ENCODE results near the gene FANCC. TPM values are rescaled to one million over a fixed set of nuclear protein-coding genes. Genes with fewer than 3 reads are reported as not detected.

FANCC gene
- total RNA-seq, 1 donor from 2014 or later: 12.2 TPM

DNA sequence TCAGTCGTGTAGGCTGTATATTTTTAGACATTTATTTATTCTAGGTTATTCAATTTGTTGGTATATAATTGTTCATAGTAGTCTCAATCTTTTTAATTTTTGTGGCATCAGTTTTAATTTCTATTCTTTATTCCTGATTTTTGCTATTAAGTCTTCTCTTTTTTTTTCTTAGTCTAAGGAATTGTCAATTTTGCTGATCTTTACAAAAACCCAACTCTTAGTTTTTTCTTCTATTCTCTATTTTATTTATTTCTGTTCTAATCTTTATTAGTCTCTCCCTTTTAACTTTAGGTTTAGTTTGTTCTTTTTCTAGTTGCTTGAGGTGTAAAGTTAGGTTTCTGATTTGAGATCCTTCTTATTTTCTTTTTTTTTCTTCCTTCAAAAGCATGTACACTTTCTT lies 152.5 kb downstream of the FANCC start:
- FAIRE-seq (peak; percentile 40), DNase-seq (ENCODE audit: low spot score in 2 of 2) (no peak)

DNA sequence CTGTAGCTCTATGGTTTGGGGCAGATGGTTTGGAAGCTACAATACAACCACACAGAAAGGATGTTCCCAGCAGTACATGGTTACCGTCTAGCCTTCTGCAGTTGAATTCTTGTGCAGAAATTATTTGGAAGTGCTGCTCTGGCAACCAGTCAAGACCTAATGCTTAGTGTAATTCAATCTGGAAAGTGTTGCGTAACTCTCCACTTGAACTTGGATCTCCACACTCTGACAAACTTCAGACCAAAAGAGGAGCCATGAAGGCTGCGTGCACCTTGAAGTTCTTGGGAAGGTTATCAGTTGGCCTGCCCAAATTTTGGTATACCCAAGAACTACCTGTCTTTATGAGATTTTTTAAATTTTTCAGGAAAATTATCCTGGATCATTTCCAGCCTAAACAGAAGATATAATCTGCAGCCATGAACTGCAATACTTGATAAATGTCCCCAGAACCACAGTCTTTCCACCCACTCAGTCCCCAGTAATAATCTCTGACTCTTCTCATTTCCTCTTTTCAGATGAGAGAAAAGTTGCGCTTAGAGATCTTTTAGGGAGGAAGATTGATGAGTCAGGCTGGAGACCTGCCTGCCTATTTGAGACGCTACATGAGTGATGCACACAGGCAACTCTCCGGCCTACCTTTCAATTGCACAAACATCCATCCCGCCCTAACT lies 159.9 kb downstream of the FANCC start:
- DNase-seq (ENCODE audit: low spot score in 2 of 2): no peak
- no peak for FAIRE-seq

GRCh38 chr9:95156074-95156473 lies 161.4 kb downstream of the FANCC start:
- FAIRE-seq (no peak), DNase-seq (ENCODE audit: low spot score in 2 of 2) (no peak)

DNA sequence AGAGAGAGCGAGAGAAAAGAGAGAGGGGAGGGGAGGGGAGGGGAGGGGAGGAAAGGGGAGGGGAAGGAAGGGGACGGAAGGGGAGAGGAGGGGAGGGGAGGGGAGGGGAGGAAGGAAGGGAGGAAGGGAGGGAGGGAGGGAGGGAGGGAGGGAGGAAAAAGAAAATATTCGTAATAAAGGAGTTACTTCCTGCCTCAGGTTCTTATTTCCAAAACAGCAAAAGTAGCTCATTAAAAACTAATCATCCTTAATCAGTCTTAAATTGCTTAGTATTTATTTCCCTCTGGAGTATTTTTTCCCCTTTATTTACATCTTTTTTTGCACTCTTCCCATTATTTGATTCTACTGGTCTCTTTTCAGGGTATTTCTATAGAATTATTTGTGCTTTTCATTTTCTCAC lies 162.3 kb downstream of the FANCC start:
- DNase-seq (ENCODE audit: low spot score in 2 of 2) (no peak), FAIRE-seq (no peak)

GRCh38 chr9:95150903-95151302 lies 166.6 kb downstream of the FANCC start:
- DNase-seq (ENCODE audit: low spot score in 2 of 2): no peak
- FAIRE-seq: no peak

DNA sequence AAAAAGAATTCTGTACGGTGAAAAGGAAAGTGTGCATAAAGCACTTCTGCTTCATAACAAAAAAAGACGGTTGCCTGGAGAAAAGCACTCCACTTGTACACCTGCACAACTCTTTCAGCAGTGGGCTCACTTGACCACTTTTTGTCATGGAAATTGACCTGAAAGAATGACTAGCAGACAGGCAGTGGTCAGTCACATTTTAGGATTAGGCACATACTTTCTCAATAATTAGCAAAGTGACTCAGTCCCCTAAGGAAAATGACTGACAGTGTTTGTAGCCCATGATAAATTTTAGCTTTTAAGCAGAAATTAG lies 169.3 kb downstream of the FANCC start:
- FAIRE-seq (no peak), DNase-seq (ENCODE audit: low spot score in 2 of 2) (no peak)

DNA sequence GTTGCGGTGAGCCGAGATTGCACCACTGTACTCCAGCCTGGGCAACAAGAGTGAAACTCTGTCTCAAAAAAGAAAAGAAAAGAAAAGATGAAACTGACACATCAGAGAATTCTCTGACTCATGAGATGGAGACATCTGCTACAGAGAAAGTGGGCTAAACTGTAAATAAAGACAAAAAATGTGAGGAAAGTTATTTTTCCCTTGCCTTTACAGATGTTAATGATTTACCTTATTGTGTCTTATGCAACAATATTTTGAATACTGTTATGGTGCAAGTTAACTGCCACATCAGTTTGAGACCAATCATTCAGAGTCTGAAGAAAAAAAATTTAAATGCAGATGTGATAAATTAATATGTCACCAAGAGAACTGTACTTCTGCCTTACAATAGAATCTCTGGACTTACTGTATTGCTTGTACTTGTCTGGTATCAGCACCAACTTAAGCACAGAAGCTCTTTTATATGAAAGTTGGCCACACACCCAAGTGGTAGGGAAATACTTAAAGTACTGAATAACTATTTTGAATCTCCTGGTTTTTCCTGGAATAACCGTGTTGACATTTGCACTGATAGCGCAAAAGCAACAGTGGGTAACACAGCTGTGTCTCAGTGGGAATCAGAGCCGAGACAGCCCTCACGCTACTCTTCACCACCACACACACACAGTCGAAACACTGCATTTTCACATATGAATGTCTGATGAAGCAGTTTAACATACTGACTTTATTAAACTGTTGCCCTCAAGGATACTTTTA lies 169.9 kb downstream of the FANCC start:
- DNase-seq (ENCODE audit: low spot score in 2 of 2): no peak
- no peak for FAIRE-seq

DNA sequence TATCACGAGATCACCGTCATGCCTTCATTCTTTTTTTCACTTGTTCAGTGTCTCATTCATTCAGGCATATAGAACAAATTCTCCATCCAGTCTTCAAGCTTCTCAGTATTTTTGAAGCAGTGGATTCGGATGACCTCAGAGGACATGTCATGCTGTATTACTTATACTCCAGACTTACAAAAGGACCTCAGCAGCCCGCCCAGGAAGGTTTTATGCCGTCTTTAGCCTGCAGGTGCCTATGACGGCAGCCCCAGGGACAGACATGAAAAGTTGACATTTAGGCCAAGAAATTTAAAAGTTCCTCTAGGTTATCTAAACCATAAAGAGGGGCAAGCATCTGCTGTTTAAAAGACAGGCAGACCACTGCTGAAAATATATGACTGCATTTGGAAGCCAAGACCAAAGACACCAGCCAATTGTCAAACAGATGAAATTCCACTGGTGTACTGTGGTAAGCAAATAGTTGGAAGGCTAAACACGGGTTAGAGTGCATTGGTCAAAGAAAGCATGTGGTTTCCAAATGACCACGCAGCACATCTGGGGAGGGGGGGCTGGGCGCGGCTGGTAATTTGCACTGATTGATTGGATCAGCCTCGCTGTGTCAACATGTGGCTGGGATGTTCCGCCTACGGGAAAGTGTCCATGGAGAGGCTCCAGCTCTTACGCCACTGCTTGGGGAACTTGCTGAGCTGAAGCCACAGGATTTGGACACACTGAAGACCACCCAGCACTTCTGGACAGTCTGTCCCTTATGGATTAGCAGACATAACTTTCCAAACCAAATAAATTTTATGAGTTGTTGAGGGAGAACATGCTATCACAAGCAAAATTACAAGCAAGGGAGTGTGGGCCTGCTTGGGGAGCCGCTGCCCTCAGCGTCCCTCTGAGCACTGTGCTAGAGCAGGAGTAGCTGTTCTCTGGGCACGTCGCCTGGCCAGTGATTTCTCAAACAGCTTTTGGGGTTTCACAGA lies 173.6 kb downstream of the FANCC start:
- DNase-seq (ENCODE audit: low spot score in 2 of 2) (no peak), FAIRE-seq (no peak)

DNA sequence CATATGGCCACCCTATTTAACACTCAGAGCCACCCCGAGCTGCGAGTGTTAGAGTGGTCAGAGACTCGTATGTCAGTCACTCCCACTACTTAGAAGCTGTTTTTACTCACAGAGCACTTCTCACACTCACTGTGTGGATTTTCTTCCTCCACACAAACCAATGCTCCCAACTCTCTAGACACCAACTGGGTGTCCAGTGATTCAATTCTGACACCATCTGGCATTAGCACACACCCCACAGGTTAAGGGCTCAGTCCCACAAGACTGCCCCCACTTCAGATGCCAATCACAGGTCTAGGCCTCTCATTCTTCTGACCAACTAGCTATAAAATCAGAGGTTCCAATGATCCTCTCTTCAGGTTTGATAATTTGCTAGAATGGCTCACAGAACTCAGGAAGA lies 174.8 kb downstream of the FANCC start:
- DNase-seq (ENCODE audit: low spot score in 2 of 2) (no peak), FAIRE-seq (no peak)

DNA sequence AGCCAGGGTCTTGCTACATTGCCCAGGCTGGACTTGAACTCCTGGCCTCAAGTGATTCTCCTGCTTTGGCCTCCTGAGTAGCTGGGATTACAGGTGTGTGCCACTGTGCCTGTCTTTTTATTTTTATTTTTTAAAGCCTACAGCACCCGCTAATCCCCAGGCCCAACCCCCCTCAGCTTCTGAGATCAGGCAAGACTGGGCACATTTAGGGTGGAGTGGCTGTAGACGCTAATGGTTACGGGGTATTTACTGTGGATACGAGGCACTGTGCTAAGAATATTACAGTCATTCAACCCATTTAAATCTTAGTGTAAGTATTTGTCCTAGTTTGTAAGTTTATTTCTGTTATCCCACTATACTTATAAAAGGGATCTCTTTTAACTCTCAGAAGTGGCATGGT lies 175.2 kb downstream of the FANCC start:
- DNase-seq (ENCODE audit: low spot score in 2 of 2) (no peak), FAIRE-seq (no peak)

DNA sequence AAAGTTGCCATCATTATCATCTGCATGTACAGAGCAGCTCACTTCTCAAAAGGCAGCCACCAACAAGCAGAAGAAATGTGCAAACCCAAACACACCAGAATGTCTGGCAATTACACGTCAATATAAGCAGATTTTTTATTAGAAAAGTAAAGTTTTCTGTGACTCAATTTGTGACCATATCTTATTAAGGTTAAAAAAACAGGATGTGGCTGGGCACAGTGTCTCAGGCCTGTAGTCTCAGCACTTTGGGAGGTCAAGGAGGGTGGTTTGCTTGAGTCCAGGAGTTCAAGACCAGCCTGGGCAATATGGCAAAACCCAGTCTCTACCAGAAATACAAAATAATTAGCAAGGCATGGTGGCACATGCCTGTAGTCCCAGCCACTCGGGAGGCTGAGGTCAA lies 176.7 kb downstream of the FANCC start:
- no peak for FAIRE-seq
- no peak for DNase-seq (ENCODE audit: low spot score in 2 of 2)

- FAIRE-seq (no peak), DNase-seq (ENCODE audit: low spot score in 2 of 2) (no peak)
Measured at GRCh38 chr9:95139126-95139525, 178.4 kb downstream of the FANCC start.

DNA sequence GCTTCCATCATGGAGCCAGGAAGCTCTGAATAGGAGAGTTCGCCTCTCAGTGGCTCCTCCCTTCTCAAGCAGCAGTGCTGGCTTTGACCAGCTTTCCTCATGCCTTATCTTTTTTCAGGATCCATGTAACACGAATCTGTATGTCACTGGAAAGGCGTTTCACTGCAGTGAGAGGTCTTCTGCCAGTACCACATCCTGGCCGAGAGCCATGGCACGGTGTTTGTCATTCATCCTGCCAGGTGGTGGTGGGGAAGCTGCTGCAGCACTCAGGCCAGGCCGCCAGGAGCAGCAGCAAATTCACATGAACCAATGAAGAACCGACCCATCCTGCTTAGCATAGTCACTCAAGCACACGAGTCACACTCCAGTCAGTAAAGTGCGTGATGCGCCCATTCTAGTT lies 179.0 kb downstream of the FANCC start:
- no peak for FAIRE-seq
- DNase-seq (ENCODE audit: low spot score in 2 of 2): no peak

DNA sequence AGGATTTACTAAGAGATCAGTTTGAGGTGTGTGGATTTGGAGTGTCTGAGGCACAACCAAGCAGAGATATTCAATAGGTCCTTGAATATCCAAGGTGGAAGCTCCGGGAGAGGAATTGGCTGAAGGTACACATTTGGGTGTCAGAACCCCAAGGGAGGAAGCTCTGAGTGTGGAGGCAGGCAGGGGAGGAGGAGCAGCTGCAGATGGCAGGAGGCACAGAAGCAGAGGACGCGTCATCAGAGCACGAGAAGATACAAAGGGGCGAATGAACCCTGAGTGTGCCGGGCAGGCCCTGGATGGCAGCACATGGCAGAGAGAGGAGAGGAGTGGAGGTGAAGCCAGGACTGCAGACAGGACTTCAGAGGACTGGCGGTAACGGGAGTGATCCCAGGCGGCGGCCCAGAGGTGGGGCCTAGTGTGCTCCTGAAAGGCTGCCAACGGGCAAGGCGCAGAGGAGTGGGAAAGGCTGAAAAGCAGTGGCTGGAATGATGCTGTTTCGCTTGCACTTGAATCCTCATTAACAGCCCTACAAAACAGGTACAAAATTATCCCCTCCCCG lies 179.8 kb downstream of the FANCC start:
- FAIRE-seq (no peak), DNase-seq (ENCODE audit: low spot score in 2 of 2) (no peak)

DNA sequence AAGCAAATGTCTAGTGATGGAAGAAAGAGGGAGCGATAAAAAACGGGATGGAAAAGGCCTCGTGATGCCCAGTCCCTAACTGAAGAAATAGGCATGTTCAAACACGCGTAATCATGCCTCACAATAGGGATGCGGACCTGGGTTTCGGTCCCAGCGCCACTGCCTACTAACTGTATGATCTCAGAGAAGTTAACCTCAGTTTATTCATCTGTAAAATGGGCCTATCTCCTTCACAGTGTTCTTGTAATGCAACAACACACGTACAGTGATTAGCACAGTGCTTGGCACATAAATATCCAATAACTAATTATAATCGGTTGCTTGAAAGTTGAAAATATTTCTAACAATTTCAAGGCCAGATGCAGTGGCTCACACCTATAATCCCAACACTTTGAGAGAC lies 181.8 kb downstream of the FANCC start:
- DNase-seq (ENCODE audit: low spot score in 2 of 2) (no peak), FAIRE-seq (no peak)

GRCh38 chr9:95134457-95134881 lies 183.0 kb downstream of the FANCC start:
- FAIRE-seq (no peak), DNase-seq (ENCODE audit: low spot score in 2 of 2) (no peak)

DNA sequence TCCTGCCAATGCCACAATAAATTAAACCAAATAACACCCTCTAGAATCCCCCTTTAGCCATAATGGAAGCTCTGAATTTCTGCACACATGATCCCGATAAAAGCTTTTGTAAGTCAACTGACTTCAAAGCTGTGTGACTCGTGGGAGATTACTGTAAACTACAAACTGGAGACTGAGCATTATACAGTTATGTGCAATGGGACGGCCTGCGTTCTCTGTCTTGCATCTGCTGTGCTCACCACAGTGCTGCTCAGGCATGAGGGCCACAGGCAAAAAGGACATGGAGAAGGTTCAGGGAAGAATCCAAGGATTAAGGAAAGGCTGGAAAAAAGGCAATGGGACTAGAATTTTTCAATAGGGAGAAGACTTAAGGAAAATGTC lies 184.2 kb downstream of the FANCC start:
- DNase-seq (ENCODE audit: low spot score in 2 of 2) (no peak), FAIRE-seq (no peak)

DNA sequence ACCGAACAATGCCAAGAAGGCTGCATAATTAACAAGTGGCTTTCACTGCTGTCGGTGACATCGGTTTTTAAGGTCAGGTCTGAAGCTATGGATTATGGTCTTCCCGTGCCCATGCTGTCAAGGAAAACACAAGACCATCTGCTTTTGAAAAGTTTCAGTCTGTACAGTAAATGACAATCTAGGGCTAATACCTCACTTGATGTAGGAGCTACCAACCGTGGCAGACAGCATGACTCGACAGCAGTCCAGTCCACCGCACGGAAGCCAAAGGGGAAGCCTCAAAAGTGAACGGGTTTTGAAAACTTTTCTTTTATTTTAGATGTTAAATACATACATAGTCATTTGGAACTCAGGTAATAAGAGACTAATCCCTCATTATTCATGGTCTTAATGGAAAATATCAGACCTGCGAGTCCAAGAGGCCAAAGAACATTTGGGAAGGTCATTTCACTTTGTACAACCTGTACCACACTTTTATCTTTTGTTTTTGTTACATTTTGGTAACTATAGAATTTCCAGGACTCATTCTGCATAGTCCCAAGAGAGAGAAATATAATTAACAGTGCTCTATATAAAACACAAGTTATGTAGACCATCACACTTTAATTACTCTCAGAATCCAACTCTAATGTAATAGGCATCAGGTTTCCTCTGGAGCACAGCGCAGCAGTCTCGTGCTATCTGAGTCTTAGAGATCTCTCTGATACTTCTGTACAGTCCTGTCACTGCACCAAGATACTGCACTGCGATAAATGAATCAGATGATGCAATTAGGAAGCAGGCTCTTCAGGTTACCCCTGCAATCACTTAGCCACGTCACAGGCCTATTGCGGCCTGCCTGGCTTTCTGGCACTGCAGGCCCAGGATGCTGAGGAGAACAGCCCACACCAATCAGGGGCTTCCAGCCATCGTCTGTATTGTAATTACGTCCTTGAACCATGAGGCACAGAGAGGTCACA lies 184.9 kb downstream of the FANCC start:
- FAIRE-seq: no peak
- DNase-seq (ENCODE audit: low spot score in 2 of 2): no peak

GRCh38 chr9:95131023-95131943 lies 186.2 kb downstream of the FANCC start:
- no peak for FAIRE-seq
- DNase-seq (ENCODE audit: low spot score in 2 of 2): peak; percentile 69 to 75

All from frontal cortex (tissue), 4 donors.